ENCODE data around the gene HDAC11.

Gene HDAC11

DNA sequence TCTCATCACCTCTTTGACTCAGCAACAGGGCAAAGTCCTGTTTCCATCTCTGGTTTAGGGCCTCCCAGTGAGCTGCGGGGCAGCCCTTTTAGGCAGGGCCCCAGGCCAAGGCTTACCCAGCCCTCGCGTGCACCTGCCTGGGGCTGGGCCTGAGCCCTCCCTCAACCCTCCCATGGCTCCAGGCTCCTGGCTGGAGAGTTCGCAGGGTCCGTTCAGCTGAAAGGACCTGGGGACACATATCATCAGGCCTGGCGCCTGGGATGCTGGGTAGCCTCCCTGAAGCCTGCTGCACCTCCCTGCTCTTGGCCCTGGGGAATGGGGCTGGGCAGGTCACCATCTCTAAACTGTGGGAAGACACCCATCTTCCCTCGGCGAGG lies 29.7 kb downstream of the HDAC11 start:
- no peak overlapping the region for H2AFZ ChIP-seq (ENCODE audit: low read depth, low read length)
- H3K4me3 ChIP-seq (ENCODE audit: low read length), result no peak overlapping the region
- H3K27me3 ChIP-seq (ENCODE audit: insufficient read depth, low read length), result no peaks in the 10 kb centered on the region
- H3K36me3 ChIP-seq (ENCODE audit: insufficient read depth, low read length), result no peaks in the 10 kb centered on the region
- peaks cover 2% of the 10 kb centered on the region for H3K9me3 ChIP-seq (ENCODE audit: low read length)
- H3K4me1 ChIP-seq (ENCODE audit: insufficient read depth, low read length), result peaks cover 25% of the 10 kb centered on the region

- H3K27me3 ChIP-seq (ENCODE audit: insufficient read depth, low read length), result no peaks in the 10 kb centered on the region
- peaks cover 21% of the 10 kb centered on the region for H3K4me1 ChIP-seq (ENCODE audit: insufficient read depth, low read length)
- H2AFZ ChIP-seq (ENCODE audit: low read depth, low read length), result no peak overlapping the region
- no peak overlapping the region for H3K4me3 ChIP-seq (ENCODE audit: low read length)
- no peaks in the 10 kb centered on the region for H3K36me3 ChIP-seq (ENCODE audit: insufficient read depth, low read length)
- peaks cover 2% of the 10 kb centered on the region for H3K9me3 ChIP-seq (ENCODE audit: low read length)
Observed at GRCh38 chr3:13512451-13512850, 32.3 kb downstream of the HDAC11 start.

GRCh38 chr3:13513051-13513912 lies 33.2 kb downstream of the HDAC11 start:
- Histone ChIP-seq H3K9me3 (ENCODE audit: low read length) (peaks cover 2% of the 10 kb centered on the region), H2AFZ (ENCODE audit: low read depth, low read length) (no peak overlapping the region), H3K4me3 (ENCODE audit: low read length) (no peak overlapping the region), H3K36me3 (ENCODE audit: insufficient read depth, low read length) (no peaks in the 10 kb centered on the region), H3K4me1 (ENCODE audit: insufficient read depth, low read length) (peaks cover 16% of the 10 kb centered on the region), H3K27me3 (ENCODE audit: insufficient read depth, low read length) (no peaks in the 10 kb centered on the region)

DNA sequence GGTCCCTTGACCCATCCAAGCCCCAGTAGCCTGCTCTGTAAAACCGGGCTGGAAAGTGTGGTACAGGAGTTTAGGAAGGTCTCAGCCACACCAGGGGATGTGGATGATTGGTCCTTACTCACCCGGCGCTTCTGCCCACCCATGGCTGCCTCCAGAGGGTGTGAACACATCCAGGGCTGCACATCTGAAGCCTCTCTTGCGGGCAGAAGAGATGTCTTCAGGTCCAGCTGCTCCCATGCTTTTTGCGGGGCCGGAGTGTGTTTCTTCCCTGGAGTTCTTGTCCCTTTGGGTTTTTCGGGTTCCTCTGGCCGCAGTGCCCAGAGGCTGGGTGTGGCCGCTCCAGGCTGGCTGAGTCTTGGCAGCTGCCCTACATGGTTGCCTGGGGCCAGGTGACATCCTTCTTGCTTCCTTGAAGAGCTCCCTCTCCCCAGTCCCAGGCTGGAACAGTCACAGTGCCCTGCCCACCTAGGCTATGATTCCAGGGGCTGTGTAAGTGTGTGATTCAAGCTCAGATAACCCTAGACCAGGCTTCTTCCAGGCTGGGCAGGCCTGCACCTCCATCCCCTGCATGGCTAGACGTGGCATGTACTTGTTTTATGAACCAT lies 33.9 kb downstream of the HDAC11 start:
- H2AFZ ChIP-seq (ENCODE audit: low read depth, low read length), result no peak overlapping the region
- no peak overlapping the region for H3K4me3 ChIP-seq (ENCODE audit: low read length)
- no peaks in the 10 kb centered on the region for H3K27me3 ChIP-seq (ENCODE audit: insufficient read depth, low read length)
- no peaks in the 10 kb centered on the region for H3K36me3 ChIP-seq (ENCODE audit: insufficient read depth, low read length)
- peaks cover 16% of the 10 kb centered on the region for H3K4me1 ChIP-seq (ENCODE audit: insufficient read depth, low read length)
- H3K9me3 ChIP-seq (ENCODE audit: low read length), result peaks cover 2% of the 10 kb centered on the region

GRCh38 chr3:13514639-13515435 lies 34.7 kb downstream of the HDAC11 start:
- Histone ChIP-seq H3K9me3 (ENCODE audit: low read length) (peaks cover 2% of the 10 kb centered on the region), H3K36me3 (ENCODE audit: insufficient read depth, low read length) (no peaks in the 10 kb centered on the region), H3K27me3 (ENCODE audit: insufficient read depth, low read length) (no peaks in the 10 kb centered on the region), H3K4me1 (ENCODE audit: insufficient read depth, low read length) (peaks cover 16% of the 10 kb centered on the region), H2AFZ (ENCODE audit: low read depth, low read length) (no peak overlapping the region), H3K4me3 (ENCODE audit: low read length) (no peak overlapping the region)

DNA sequence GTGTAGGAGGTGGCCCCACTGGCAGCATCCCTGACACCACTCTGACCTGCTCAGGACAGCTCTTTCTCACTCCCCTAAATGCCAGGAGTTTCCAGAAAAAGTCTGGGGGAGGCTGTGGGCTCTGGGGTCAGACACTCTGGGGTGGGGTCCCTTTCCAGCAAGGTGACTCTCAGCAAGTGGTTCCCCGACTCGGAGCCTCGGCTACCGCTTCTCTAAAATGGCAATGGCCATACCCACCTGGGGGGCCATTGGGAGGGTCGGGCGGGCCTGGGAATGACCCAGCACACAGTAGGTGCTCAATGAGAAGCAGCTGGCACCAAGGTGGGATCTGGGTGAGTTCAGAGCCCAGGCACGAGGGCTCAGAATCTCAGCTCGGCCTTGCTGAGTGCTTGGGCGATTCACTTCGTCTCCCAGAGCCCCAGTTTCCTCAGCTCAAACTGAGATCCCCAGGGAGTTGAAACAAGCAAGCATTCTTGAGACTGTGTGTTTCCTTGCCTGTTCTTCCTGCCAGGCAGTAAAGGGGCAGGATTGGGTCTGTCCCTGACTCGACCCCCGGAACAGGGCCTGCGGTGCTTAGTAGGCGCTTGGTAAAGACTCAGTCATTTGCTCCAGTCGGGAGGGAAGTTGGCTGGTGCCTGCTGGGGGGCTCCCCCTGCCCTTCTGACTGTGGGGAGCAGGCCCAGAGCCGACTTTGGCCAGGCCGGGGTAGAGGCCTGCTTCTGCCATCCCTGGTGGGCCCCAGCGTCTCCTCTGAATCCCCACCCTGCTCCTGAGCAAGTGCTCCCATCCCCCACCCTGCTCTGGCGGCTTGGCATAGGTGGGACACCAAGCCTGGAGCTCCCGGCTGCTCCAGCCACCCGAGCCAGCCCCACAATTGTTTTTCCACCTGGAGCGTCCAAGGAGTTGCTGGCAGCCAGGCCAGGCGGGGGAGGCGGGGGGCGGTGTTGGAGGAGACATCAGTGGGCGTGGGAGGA lies 36.0 kb downstream of the HDAC11 start:
- Histone ChIP-seq H3K36me3 (ENCODE audit: insufficient read depth, low read length) (no peaks in the 10 kb centered on the region), H3K4me3 (ENCODE audit: low read length) (no peak overlapping the region), H3K9me3 (ENCODE audit: low read length) (peaks cover 2% of the 10 kb centered on the region), H3K27me3 (ENCODE audit: insufficient read depth, low read length) (no peaks in the 10 kb centered on the region), H2AFZ (ENCODE audit: low read depth, low read length) (no peak overlapping the region), H3K4me1 (ENCODE audit: insufficient read depth, low read length) (peaks cover 16% of the 10 kb centered on the region)

GRCh38 chr3:13516760-13517135 lies 36.6 kb downstream of the HDAC11 start:
- Histone ChIP-seq H3K9me3 (ENCODE audit: low read length) (no peaks in the 10 kb centered on the region), H3K27me3 (ENCODE audit: insufficient read depth, low read length) (no peaks in the 10 kb centered on the region), H3K4me1 (ENCODE audit: insufficient read depth, low read length) (peaks cover 16% of the 10 kb centered on the region), H3K36me3 (ENCODE audit: insufficient read depth, low read length) (no peaks in the 10 kb centered on the region), H2AFZ (ENCODE audit: low read depth, low read length) (no peak overlapping the region), H3K4me3 (ENCODE audit: low read length) (no peak overlapping the region)

GRCh38 chr3:13517253-13517977 lies 37.3 kb downstream of the HDAC11 start:
- Histone ChIP-seq H3K27me3 (ENCODE audit: insufficient read depth, low read length) (no peaks in the 10 kb centered on the region), H3K4me3 (ENCODE audit: low read length) (no peak overlapping the region), H3K36me3 (ENCODE audit: insufficient read depth, low read length) (no peaks in the 10 kb centered on the region), H3K9me3 (ENCODE audit: low read length) (no peaks in the 10 kb centered on the region), H2AFZ (ENCODE audit: low read depth, low read length) (no peak overlapping the region), H3K4me1 (ENCODE audit: insufficient read depth, low read length) (peaks cover 16% of the 10 kb centered on the region)

- Histone ChIP-seq H2AFZ (ENCODE audit: low read depth, low read length) (no peak overlapping the region), H3K27me3 (ENCODE audit: insufficient read depth, low read length) (no peaks in the 10 kb centered on the region), H3K4me3 (ENCODE audit: low read length) (no peak overlapping the region), H3K4me1 (ENCODE audit: insufficient read depth, low read length) (peaks cover 7% of the 10 kb centered on the region), H3K36me3 (ENCODE audit: insufficient read depth, low read length) (no peaks in the 10 kb centered on the region), H3K9me3 (ENCODE audit: low read length) (peaks cover 4% of the 10 kb centered on the region)
Observed at GRCh38 chr3:13518516-13518953, 38.4 kb downstream of the HDAC11 start.

DNA sequence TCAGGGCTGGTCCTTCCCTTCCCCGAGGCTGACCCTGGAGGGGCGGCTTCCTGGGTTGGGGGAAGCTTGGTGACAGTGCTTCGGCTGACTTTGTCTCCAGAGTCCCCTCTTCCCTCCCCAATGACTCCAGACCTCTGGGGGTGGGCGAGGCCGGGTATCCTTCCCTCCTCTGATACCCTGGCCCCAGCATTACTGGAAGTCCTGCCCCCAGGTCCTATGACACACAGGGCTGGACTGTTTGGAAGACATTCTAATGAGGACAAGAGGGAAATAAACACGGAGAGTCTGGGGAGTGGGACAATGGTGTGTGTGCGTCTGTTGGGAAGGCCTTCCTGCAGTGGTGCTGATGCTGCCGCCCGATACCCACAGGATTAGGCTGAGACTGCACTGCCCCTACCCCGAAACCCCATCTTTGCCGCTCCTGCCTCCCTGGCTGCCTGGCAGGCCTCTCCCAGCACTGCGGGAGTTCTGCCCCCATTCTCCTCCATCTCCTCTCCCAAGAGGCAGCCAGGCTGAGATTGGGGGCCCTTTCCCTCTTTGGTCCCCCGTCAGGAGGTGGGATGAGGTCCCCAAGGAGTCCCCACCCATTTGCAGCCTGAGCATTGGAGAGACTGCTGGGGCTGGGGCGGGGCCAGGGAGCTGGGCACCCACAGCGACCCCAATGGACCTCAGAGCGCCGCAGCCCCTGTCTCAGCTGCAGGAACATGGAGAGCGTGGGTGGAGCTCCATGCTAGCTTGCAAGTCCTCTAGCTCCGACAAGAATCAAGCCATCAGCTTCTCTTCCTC lies 39.1 kb downstream of the HDAC11 start:
- Histone ChIP-seq H3K4me1 (ENCODE audit: insufficient read depth, low read length) (peaks cover under 1% of the 10 kb centered on the region), H3K27me3 (ENCODE audit: insufficient read depth, low read length) (no peaks in the 10 kb centered on the region), H3K9me3 (ENCODE audit: low read length) (peaks cover 4% of the 10 kb centered on the region), H3K4me3 (ENCODE audit: low read length) (no peak overlapping the region), H2AFZ (ENCODE audit: low read depth, low read length) (no peak overlapping the region), H3K36me3 (ENCODE audit: insufficient read depth, low read length) (no peaks in the 10 kb centered on the region)

DNA sequence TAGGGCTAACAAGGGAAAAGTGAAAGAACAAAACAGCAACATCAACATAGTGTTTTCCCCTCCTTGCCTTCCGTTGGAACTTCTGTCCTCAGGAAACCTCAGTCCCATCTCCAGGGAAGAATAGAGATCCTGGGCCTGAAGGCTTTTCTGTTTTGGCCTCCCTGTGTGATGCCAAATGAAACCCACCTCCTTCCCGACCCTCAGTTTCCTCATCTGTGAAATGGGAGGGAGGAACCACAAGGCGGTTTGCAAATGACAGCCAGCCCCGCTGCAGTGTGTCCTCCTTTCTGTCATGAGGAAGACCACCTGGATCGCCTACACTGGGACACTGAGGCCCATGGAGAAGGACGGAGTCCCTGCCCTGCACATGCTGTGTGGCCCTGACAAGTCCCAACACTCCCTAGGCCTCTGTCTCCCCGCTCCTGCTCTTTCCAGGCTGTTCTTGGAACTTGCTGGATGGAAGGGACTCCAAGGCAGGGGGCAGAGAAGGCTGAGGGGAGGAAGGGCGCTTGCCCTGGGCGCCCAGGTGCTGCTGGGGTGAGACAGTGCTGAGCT lies 40.3 kb downstream of the HDAC11 start:
- peaks cover 4% of the 10 kb centered on the region for H3K9me3 ChIP-seq (ENCODE audit: low read length)
- H3K27me3 ChIP-seq (ENCODE audit: insufficient read depth, low read length), result no peaks in the 10 kb centered on the region
- H3K4me3 ChIP-seq (ENCODE audit: low read length), result no peak overlapping the region
- H3K4me1 ChIP-seq (ENCODE audit: insufficient read depth, low read length), result no peaks in the 10 kb centered on the region
- H3K36me3 ChIP-seq (ENCODE audit: insufficient read depth, low read length), result no peaks in the 10 kb centered on the region
- no peak overlapping the region for H2AFZ ChIP-seq (ENCODE audit: low read depth, low read length)
